SK-N-MC (cell line): ENCODE measurements around the gene ELN.

ENCODE experiments used
- EZH2 ChIP-seq: fragments of 200-600 bp; sonication (generic); IDR thresholded peaks from one replicate; pipeline ENCODE4 v1.6.1; 2017; ENCODE audit warnings: antibody characterized with exemption
- POLR2AphosphoS5 ChIP-seq: IDR thresholded peaks from 2 replicates; pipeline ENCODE4 v1.6.1; 2012; ENCODE audit warnings: mild to moderate bottlenecking, low read depth, low read length, borderline replicate concordance

DNA sequence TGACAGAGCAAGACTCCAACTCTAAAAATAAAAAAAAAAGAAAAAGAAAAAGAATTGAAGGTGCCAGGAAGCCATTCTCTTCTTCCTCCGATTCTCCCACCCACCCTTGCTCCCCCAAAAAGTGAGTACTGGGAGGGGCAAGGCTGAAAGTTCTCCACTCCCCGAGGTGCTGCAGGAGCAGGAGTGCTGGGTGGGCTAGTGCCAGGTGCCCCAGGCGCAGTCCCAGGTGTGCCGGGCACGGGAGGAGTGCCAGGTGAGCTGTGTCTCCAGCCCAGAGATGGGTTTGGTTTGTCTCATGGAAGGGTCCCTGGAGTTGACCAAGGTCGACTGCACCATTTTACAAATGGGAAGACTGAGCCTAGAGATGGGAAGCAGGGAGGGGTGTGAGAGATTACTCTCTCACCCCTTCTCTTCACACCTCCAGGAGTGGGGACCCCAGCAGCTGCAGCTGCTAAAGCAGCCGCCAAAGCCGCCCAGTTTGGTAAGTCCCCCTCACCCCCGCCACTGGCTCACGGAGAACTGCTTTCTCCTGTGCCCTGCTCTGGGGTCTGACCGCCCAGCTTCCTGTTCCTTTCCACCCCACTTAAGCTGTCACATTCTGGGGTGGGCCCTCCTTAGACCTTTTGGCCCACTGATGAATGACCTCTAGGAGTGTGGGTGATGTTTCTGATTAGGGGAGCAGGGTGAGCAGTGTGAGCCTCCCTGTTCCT lies 29.4 kb downstream of the ELN start:
- TF ChIP-seq EZH2 (no peak), POLR2AphosphoS5 (no peak)
